Adrenal gland (tissue), 5 donors: ENCODE data around the gene OGA.

ENCODE experiments used
- CTCF ChIP-seq, 6 experiments: fragments of 450-650 bp in 4 of 6; fragments of 200-600 bp in 2 of 6; sonication (generic) in 1 of 6; IDR thresholded peaks; 1 replicate in 5 of 6; 2 replicates in 1 of 6; pipeline versions ENCODE4 v1.5.1 to v1.8.0; 2016 to 2021; ENCODE audit warnings: antibody characterized with exemption in 6 of 6, mild to moderate bottlenecking in 2 of 6, moderate library complexity in 1 of 6
- POLR2A ChIP-seq, 2 donors: fragments of 450-650 bp; IDR thresholded peaks; one replicate each; pipeline ENCODE4 v1.6.1; 2017; ENCODE audit warnings: antibody characterized with exemption in 2 of 2, mild to moderate bottlenecking in 2 of 2, moderate library complexity in 1 of 2
- donor health status: DM: no; HTN: no; CAD: no.

DNA sequence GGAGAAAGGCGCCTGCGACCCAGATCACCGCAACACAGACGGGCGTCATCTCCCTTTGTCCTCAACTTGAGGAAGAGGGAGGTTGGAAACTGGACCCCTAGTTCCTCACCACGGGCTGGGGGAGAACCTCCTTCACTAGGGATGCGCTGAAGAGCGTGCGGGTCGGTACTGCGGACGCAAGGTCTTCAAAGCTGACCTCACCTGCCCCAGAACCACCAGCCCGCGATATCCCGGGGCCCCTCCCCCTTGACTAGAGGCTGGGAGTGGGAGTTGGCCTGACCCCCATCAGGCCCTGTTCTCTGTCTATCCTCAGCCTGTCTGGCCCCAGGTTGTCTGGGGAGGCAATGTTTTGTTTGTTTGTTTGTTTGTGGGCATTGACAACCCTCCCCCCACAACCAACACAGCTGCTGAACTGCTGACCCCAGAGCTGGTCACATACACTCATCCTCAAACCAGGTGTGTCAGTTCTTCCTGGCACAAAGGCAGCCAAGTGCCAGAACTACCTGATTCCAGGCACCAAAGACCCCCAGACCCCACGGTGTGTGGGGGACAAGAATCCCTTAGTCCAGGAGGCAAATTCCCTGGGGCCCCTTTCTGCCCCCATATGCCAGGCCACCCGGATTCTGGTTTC, 37.9 kb downstream of the OGA start:
- TF ChIP-seq CTCF (IDR thresholded peaks at IDR 0.05), result peak in 1 of 6 experiments; percentile 18
- TF ChIP-seq POLR2A (IDR thresholded peaks at IDR 0.05), result no peak
